ENCODE measurements around the gene KCNH5. TPM values are rescaled to one million over a fixed set of nuclear protein-coding genes. Genes with fewer than 3 reads are reported as not detected.

KCNH5 gene
- total and polyA plus RNA-seq, 8 donors = 0.04 to 0.11 (median 0.11) TPM; not detected in 4

DNA sequence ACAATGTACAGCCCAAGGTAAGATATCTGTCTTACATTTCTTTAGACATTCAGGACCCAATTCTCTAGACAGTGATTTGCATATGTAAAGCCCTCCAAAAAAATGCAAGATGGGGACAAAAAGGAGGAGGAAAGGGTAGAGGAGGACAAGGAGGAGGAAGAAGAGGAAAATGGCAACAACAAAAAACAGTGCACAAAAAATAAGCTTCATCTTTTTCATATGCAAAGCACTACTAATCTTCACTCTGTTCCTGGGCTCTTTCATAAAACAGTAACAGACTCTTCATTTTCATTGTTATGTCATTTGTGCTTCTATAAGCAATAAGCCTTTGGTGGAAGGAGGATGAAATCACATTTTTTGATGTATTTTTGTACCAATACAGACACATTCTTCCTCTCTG, 61.4 kb downstream of the KCNH5 start:
- ATAC-seq = no peak
- TF ChIP-seq, protein P1, sequence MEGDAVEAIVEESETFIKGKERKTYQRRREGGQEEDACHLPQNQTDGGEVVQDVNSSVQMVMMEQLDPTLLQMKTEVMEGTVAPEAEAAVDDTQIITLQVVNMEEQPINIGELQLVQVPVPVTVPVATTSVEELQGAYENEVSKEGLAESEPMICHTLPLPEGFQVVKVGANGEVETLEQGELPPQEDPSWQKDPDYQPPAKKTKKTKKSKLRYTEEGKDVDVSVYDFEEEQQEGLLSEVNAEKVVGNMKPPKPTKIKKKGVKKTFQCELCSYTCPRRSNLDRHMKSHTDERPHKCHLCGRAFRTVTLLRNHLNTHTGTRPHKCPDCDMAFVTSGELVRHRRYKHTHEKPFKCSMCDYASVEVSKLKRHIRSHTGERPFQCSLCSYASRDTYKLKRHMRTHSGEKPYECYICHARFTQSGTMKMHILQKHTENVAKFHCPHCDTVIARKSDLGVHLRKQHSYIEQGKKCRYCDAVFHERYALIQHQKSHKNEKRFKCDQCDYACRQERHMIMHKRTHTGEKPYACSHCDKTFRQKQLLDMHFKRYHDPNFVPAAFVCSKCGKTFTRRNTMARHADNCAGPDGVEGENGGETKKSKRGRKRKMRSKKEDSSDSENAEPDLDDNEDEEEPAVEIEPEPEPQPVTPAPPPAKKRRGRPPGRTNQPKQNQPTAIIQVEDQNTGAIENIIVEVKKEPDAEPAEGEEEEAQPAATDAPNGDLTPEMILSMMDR (IDR thresholded peaks at IDR 0.05) = no peak
- intact Hi-C loops (cut with DNase I) = no loop called here

DNA sequence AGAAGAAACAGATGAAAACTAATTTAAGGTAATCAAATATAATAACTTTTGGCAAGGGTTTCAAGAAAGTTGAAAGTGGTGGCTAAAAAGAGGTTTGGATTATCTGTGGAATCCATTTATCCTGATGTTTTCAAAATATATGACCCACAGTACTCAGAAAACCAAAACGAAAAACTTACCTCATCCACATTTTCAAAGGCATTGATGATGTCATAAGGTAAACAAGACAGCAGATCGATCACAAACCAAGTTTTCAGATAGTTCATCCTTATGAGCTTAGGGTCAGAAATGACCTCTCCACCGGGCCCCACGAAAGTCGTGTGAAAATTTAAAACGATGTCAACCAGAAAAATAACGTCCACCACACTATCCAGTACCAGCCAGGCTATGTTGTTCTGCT, 64.6 kb downstream of the KCNH5 start:
- Histone ChIP-seq H3K27me3 (no peaks in the 10 kb centered on the region), H3K4me3 (no peak overlapping the region), H3K36me3 (no peaks in the 10 kb centered on the region), H3K4me1 (no peaks in the 10 kb centered on the region), H3K27ac (no peak overlapping the region), H3K9me3 (no peaks in the 10 kb centered on the region)
- DNase-seq (no peak), ATAC-seq (no peak)
- TF ChIP-seq, protein P1 (IDR thresholded peaks at IDR 0.05) = no peak
- intact Hi-C loops (cut with DNase I) = no loop called here

More for the DNA sequence above, 61.4 kb downstream of the KCNH5 start:
- Histone ChIP-seq H3K9me3 (no peaks in the 10 kb centered on the region), H3K27me3 (no peaks in the 10 kb centered on the region), H3K36me3 (no peaks in the 10 kb centered on the region), H3K27ac (no peak overlapping the region), H3K4me1 (no peaks in the 10 kb centered on the region), H3K4me3 (no peak overlapping the region)
- DNase-seq = no peak

DNA sequence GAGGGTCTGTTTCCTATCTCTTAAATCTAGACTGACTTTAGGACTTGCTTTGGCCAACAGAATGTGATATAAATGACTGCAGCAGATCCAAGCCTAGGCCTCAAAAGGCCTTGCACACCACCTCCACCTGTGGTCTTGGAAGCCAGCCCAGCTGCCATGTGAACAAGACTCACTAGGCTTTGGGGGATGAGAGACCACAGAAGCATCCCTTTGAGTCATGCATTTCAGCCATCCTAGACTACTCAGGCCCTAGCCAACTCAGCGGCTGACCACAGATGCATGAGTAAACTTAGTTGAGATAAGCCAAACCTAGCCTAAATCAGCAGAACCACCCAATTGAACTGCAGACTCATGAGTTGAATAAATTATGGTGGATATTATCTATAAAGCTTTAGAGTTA, 87.7 kb downstream of the KCNH5 start:
- peak; percentile 56 for ATAC-seq

DNA sequence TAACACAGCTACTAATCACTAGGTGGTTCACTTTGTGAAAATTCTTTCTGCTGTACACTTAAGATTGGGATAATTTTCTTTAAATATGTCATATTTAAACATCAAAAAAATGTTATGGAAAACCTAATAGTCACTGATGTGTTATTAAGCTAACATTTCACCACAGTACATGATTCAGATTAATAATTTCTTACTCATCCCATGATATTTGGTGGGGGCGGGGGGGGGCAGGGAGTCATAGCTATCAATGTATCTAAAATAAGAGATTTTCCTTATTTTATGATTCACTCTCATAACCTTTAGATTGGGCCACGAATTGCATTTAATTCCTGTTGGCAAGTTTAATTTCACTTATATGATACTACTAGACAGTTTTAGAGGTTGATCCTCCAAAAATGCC, 88.8 kb downstream of the KCNH5 start:
- no peaks in the 10 kb centered on the region for H3K4me1 ChIP-seq
- ATAC-seq (no peak), DNase-seq (no peak)
- no peak overlapping the region for H3K4me3 ChIP-seq
- H3K27me3 ChIP-seq = no peaks in the 10 kb centered on the region
- intact Hi-C loops (cut with DNase I) = no loop called here
- TF ChIP-seq, protein P1 (IDR thresholded peaks at IDR 0.05) = no peak
- no peaks in the 10 kb centered on the region for H3K9me3 ChIP-seq
- H3K36me3 ChIP-seq = no peaks in the 10 kb centered on the region
- H3K27ac ChIP-seq = no peak overlapping the region

More for the DNA sequence above, 87.7 kb downstream of the KCNH5 start:
- TF ChIP-seq, protein P1 (IDR thresholded peaks at IDR 0.05) = no peak
- Histone ChIP-seq H3K36me3 (no peaks in the 10 kb centered on the region), H3K27ac (no peak overlapping the region), H3K27me3 (no peaks in the 10 kb centered on the region), H3K9me3 (no peaks in the 10 kb centered on the region), H3K4me1 (no peaks in the 10 kb centered on the region), H3K4me3 (no peak overlapping the region)
- intact Hi-C loops (cut with DNase I) = no loop called here
- peak in 1 of 4 donors; percentile 32 for DNase-seq

DNA sequence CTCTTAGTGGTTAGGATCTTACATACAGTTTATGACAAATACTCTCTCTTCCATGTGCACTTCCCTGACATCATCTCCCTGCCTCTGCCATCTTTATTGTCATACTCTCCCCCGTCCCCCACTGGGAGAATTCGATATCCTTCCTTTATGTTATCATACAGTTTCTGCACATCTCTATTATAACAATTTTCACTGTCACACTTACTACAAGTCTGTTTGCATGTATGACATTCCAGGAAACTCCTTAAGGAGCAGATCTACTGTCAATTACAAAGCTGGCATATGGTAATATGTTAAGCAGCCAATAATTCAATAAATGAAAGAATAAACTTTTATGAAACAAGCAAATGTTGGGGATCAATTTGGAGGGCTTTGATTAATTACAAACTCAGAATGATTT, 91.1 kb downstream of the KCNH5 start:
- Histone ChIP-seq H3K27me3 (no peaks in the 10 kb centered on the region), H3K9me3 (no peaks in the 10 kb centered on the region), H3K4me1 (no peaks in the 10 kb centered on the region), H3K36me3 (no peaks in the 10 kb centered on the region), H3K27ac (no peak overlapping the region), H3K4me3 (no peak overlapping the region)
- ATAC-seq (no peak), DNase-seq (no peak)
- TF ChIP-seq, protein P1 (IDR thresholded peaks at IDR 0.05) = no peak
- intact Hi-C loops (cut with DNase I) = no loop called here

Measured in left lung (tissue), 10 donors.